Natural killer cell (primary cell): ENCODE results near the gene UNC79. TPM values are rescaled to one million over a fixed set of nuclear protein-coding genes. Genes with fewer than 3 reads are reported as not detected.

Experiments used
- ATAC-seq, 3 donors: fragments of 150-1000 bp in 2 of 3; fragments of 200-7000 bp in 1 of 3; cut with Tn5 transposase; 1 replicate in 1 of 3; 2 replicates in 2 of 3; pipeline ENCODE4 v1.10.0; 2021; ENCODE audit warnings: mild to moderate bottlenecking in 2 of 3, moderate library complexity in 2 of 3
- DNase-seq, 2 donors: peaks; one replicate each; pipeline versions ENCODE4 v3.0.0 to v3.0.0-alpha.2; 2013 to 2021; ENCODE audit warnings: mixed read lengths in 1 of 2
- H3K27ac ChIP-seq: one replicate; pipeline ENCODE4 v1.5.1; 2013; ENCODE audit warnings: mild to moderate bottlenecking, low read length
- H3K27me3 ChIP-seq: one replicate; pipeline ENCODE4 v1.6.1; 2013; ENCODE audit warnings: low read length; ENCODE audit not compliant: control insufficient read depth, insufficient read depth
- H3K36me3 ChIP-seq: one replicate; pipeline ENCODE4 v1.6.1; 2013; ENCODE audit warnings: low read length; ENCODE audit not compliant: control insufficient read depth, insufficient read depth
- H3K4me1 ChIP-seq: one replicate; pipeline ENCODE4 v1.6.1; 2013; ENCODE audit warnings: low read length; ENCODE audit not compliant: control insufficient read depth, insufficient read depth
- H3K4me3 ChIP-seq: one replicate; pipeline ENCODE4 v1.5.1; 2013; ENCODE audit warnings: low read length
- H3K9me3 ChIP-seq: one replicate; pipeline ENCODE4 v1.6.1; 2013; ENCODE audit warnings: low read length; ENCODE audit not compliant: control insufficient read depth, insufficient read depth
- H3K27ac Mint-ChIP-seq, 2 donors: one replicate each; pipeline ENCODE4 v1.8.0; 2022; ENCODE audit warnings: mild to moderate bottlenecking in 2 of 2, mixed read lengths in 2 of 2, moderate library complexity in 1 of 2
- H3K27me3 Mint-ChIP-seq, 2 donors: one replicate each; pipeline ENCODE4 v1.8.0; 2022; ENCODE audit warnings: low read depth in 2 of 2, mixed read lengths in 2 of 2
- H3K36me3 Mint-ChIP-seq: one replicate; pipeline ENCODE4 v1.8.0; 2022; ENCODE audit warnings: mixed read lengths
- H3K4me1 Mint-ChIP-seq, 2 donors: one replicate each; pipeline ENCODE4 v1.8.0; 2022; ENCODE audit warnings: mixed read lengths in 2 of 2
- H3K4me3 Mint-ChIP-seq: one replicate; pipeline ENCODE4 v1.8.0; 2022; ENCODE audit warnings: mild to moderate bottlenecking, moderate library complexity, mixed read lengths
- H3K9me3 Mint-ChIP-seq, 2 donors: one replicate each; pipeline ENCODE4 v1.8.0; 2022; ENCODE audit warnings: mixed read lengths in 2 of 2
- CTCF ChIP-seq: fragments of 200-600 bp; IDR thresholded peaks from one replicate; pipeline ENCODE4 v1.8.0; 2022; ENCODE audit warnings: antibody characterized with exemption
- WGBS: methylation state at CpG from one replicate; pipeline ENCODE4 v1.1.7; 2013; ENCODE audit warnings: missing lambda C conversion rate; ENCODE audit not compliant: insufficient coverage; 5-methylcytosine and 5-hydroxymethylcytosine counted together
- intact Hi-C: fragments of 100-400 bp; cut with micrococcal nuclease; formaldehyde crosslinking; loops from one replicate; pipeline ENCODE4 v1.14.2; 2022
- total RNA-seq, 4 donors: library from RNA; stranded (reverse); fragments of 120-200 nt in 1 of 4; gene quantifications; one replicate each; pipeline versions ENCODE4 v1.2.3 to v1.2.4, GENCODE V29; 2013 to 2022

Gene UNC79
- total RNA-seq, 3 donors from 2014 or later (not counting 1 experiment from before 2014, with no cell fraction given): 0.05 TPM; not detected in 1

- Histone ChIP-seq H3K4me1 (no peaks in the 10 kb centered on the region), H3K36me3 (no peaks in the 10 kb centered on the region), H3K4me3 (no peak overlapping the region), H3K27ac (no peak overlapping the region), H3K27me3 (peaks cover 2% of the 10 kb centered on the region), H3K9me3 (no peaks in the 10 kb centered on the region)
- peaks cover 11 to 21% of the 10 kb centered on the region in 2 donors for H3K27me3 Mint-ChIP-seq
- H3K4me1 Mint-ChIP-seq: no peaks in the 10 kb centered on the region
- intact Hi-C loops: no loop called here
- ATAC-seq: no peak
- H3K9me3 Mint-ChIP-seq: no peaks in the 10 kb centered on the region
- TF ChIP-seq CTCF: no peak
- DNase-seq: no peak
- no peaks in the 10 kb centered on the region for H3K36me3 Mint-ChIP-seq
- no peak overlapping the region for H3K27ac Mint-ChIP-seq
- no peak overlapping the region for H3K4me3 Mint-ChIP-seq
Measured at GRCh38 chr14:93606091-93606490, 175.4 kb downstream of the UNC79 start.

GRCh38 chr14:93619176-93619793 is 188.5 kb downstream of the UNC79 start:
- Mint-ChIP-seq H3K36me3 (no peaks in the 10 kb centered on the region), H3K9me3 (no peaks in the 10 kb centered on the region), H3K27ac (no peak overlapping the region), H3K4me3 (no peak overlapping the region), H3K4me1 (no peaks in the 10 kb centered on the region), H3K27me3 (peaks cover 0 to 6% of the 10 kb centered on the region in 2 donors)
- H3K4me3 ChIP-seq: no peak overlapping the region
- WGBS: 45% methylated on average over 6 of the region's 7 CpGs
- H3K27me3 ChIP-seq: no peaks in the 10 kb centered on the region
- no peaks in the 10 kb centered on the region for H3K36me3 ChIP-seq
- no peak overlapping the region for H3K27ac ChIP-seq
- ATAC-seq (no peak), DNase-seq (peak in 1 of 2 donors; percentile 32)
- TF ChIP-seq CTCF: no peak
- no peaks in the 10 kb centered on the region for H3K9me3 ChIP-seq
- no peaks in the 10 kb centered on the region for H3K4me1 ChIP-seq
- intact Hi-C loops: no loop called here

- H3K27me3 Mint-ChIP-seq: peaks cover 17 to 43% of the 10 kb centered on the region in 2 donors
- no peaks in the 10 kb centered on the region for H3K36me3 Mint-ChIP-seq
- no peaks in the 10 kb centered on the region for H3K4me1 Mint-ChIP-seq
- 90% methylated on average over 4 of the region's 4 CpGs for whole genome bisulfite sequencing
- H3K4me3 Mint-ChIP-seq: no peak overlapping the region
- no peaks in the 10 kb centered on the region for H3K9me3 ChIP-seq
- no peak overlapping the region for H3K27ac ChIP-seq
- no peaks in the 10 kb centered on the region for H3K27me3 ChIP-seq
- H3K9me3 Mint-ChIP-seq: no peaks in the 10 kb centered on the region
- intact Hi-C loops: no loop called here
- H3K4me3 ChIP-seq: no peak overlapping the region
- ATAC-seq (no peak), DNase-seq (no peak)
- TF ChIP-seq CTCF: no peak
- H3K36me3 ChIP-seq: no peaks in the 10 kb centered on the region
- H3K27ac Mint-ChIP-seq: no peak overlapping the region
- no peaks in the 10 kb centered on the region for H3K4me1 ChIP-seq
Measured at GRCh38 chr14:93628048-93628447, 197.3 kb downstream of the UNC79 start.

- no peak overlapping the region for H3K4me3 Mint-ChIP-seq
- Histone ChIP-seq H3K9me3 (no peaks in the 10 kb centered on the region), H3K4me1 (no peaks in the 10 kb centered on the region), H3K4me3 (no peak overlapping the region), H3K36me3 (no peaks in the 10 kb centered on the region), H3K27ac (no peak overlapping the region), H3K27me3 (no peaks in the 10 kb centered on the region)
- H3K4me1 Mint-ChIP-seq: no peaks in the 10 kb centered on the region
- ATAC-seq: no peak
- DNase-seq: no peak
- no peak for TF ChIP-seq CTCF
- intact Hi-C loops: no loop called here
- H3K27me3 Mint-ChIP-seq: peaks cover 24 to 54% of the 10 kb centered on the region in 2 donors
- H3K36me3 Mint-ChIP-seq: no peaks in the 10 kb centered on the region
- H3K9me3 Mint-ChIP-seq: no peaks in the 10 kb centered on the region
- H3K27ac Mint-ChIP-seq: no peak overlapping the region
Measured at GRCh38 chr14:93629643-93630042, 198.9 kb downstream of the UNC79 start.
